Measurements from ENCODE around the gene GSE1. TPM values are rescaled to one million over a fixed set of nuclear protein-coding genes. Genes with fewer than 3 reads are reported as not detected.
A peak's percentile ranks its signal among the peaks of the same experiment; 100 is the strongest.

GSE1 gene
- total RNA-seq, 3 donors from 2014 or later, result 52.3 to 105 (median 60.7) TPM

DNA sequence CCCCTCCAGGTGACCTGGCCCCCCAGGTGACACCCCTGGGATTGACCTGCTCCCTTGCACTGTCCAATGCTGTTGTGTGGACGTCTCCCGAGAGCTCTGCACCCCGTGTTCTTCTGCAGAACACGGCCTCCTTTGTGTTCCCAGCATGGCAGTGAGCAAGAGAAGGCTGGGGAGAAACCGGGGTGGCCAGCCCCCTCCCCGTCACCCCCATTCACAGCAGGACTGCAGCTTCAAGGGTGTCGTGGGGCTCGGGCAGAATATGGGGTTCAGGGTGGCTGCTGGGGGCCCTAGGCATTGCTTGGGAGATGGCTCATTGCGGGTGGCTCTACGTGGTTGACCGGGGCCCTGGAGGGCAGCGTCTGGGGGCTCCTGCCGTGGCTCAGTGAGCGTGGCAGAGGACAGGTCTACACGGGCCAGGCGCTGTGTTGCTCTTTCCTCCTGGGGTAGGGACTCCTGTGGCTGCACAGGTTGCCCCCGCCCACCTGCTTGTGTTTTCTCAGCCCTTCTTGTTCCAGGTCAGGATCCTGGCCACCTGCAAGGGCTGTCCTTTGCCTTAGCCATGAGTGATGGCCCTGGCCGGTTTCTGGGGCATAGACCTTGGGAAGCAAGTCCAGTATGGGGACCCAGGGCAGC lies 12.5 kb downstream of the GSE1 start:
- no peak for DNase-seq (ENCODE audit: low spot score in 2 of 2)
- Histone ChIP-seq H3K27ac (no peak overlapping the region), H3K4me1 (peaks cover 0 to 11% of the 10 kb centered on the region in 2 donors), H3K4me3 (no peak overlapping the region), H3K9me3 (peaks cover 3 to 8% of the 10 kb centered on the region in 2 donors), H3K27me3 (no peaks in the 10 kb centered on the region), H3K36me3 (no peaks in the 10 kb centered on the region)
- intact Hi-C loops (cut with DNase I; ENCODE audit: low total_unique reads), result no loop called here
- TF ChIP-seq, protein P1, sequence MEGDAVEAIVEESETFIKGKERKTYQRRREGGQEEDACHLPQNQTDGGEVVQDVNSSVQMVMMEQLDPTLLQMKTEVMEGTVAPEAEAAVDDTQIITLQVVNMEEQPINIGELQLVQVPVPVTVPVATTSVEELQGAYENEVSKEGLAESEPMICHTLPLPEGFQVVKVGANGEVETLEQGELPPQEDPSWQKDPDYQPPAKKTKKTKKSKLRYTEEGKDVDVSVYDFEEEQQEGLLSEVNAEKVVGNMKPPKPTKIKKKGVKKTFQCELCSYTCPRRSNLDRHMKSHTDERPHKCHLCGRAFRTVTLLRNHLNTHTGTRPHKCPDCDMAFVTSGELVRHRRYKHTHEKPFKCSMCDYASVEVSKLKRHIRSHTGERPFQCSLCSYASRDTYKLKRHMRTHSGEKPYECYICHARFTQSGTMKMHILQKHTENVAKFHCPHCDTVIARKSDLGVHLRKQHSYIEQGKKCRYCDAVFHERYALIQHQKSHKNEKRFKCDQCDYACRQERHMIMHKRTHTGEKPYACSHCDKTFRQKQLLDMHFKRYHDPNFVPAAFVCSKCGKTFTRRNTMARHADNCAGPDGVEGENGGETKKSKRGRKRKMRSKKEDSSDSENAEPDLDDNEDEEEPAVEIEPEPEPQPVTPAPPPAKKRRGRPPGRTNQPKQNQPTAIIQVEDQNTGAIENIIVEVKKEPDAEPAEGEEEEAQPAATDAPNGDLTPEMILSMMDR (IDR thresholded peaks at IDR 0.05), result no peak
- no peak for TF ChIP-seq POLR2A (IDR thresholded peaks at IDR 0.05)
- TF ChIP-seq POLR2AphosphoS5 (IDR thresholded peaks at IDR 0.05), result no peak

DNA sequence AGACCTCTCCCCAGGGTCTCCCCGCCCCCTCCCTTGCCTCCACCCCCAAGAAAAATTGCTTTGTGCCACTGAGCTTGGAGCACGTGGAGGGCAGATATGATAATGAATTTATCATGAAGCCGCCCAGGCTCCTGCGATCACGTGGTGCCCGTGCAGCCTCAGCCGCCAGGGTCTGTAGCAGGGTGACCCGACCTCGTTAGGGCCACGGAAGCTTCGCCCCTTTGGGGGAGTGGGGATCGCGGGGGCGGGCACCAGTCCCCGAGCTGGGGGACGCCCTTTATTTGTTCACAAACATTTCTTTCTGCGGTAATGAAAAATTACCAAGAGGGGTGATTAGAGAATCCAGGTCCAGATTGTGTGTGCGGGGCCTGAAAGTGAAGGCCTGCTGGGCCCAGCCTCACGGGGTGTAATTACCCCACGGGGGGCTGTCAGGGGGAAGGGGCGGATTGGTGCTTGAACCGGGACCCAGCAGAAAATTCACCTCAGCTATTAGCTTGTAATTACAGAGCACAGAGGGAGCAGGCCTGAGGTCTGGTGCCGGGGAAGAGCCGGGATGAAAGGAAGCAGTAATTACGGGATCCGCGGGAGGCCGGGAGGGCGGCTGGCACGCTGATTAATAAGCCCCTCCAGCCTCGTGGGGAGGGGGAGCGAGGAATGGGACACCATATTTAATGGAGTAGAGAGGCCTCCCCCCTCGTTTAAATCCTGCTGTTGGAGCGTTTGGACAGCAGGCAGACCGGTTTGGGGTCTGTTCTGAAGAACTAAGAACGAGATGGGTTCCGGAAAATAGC lies 13.3 kb downstream of the GSE1 start:
- Histone ChIP-seq H3K9me3 (peaks cover 3 to 8% of the 10 kb centered on the region in 2 donors), H3K27ac (no peak overlapping the region), H3K36me3 (no peaks in the 10 kb centered on the region), H3K4me1 (peaks cover 0 to 10% of the 10 kb centered on the region in 2 donors), H3K27me3 (no peaks in the 10 kb centered on the region), H3K4me3 (peak overlapping the region in 1 of 3 donors; percentile 21)
- no peak for TF ChIP-seq POLR2AphosphoS5 (IDR thresholded peaks at IDR 0.05)
- no peak for TF ChIP-seq POLR2A (IDR thresholded peaks at IDR 0.05)
- TF ChIP-seq, protein P1 (IDR thresholded peaks at IDR 0.05), result no peak
- no peak for DNase-seq (ENCODE audit: low spot score in 2 of 2)
- intact Hi-C loops (cut with DNase I; ENCODE audit: low total_unique reads), result no loop called here

DNA sequence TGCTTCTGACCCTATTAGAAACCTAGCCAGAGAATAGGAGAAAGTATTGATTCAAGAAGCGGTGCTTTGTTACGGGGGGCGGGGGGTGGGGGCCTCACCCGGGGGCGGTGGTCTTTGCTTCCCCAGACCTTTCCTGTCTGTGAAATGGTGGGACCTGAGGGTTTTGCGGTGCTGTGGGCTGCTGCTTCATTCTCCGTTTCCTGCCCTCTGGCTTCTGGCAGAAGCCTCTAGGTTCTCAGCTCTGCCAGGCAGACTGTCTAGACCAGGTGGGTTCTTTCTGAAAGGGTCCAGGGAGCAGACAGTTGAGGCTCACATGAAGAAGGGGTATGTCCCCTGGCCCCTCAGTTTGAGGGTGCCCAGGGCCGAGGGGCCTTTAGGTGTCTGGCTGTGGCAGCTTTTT lies 14.0 kb downstream of the GSE1 start:
- intact Hi-C loops (cut with DNase I; ENCODE audit: low total_unique reads), result no loop called here
- DNase-seq (ENCODE audit: low spot score in 2 of 2), result no peak
- H3K4me3 ChIP-seq, result no peak overlapping the region
- H3K9me3 ChIP-seq, result peaks cover 3 to 8% of the 10 kb centered on the region in 2 donors
- no peak for TF ChIP-seq POLR2A (IDR thresholded peaks at IDR 0.05)
- TF ChIP-seq POLR2AphosphoS5 (IDR thresholded peaks at IDR 0.05), result no peak
- TF ChIP-seq, protein P1 (IDR thresholded peaks at IDR 0.05), result no peak
- no peaks in the 10 kb centered on the region for H3K27me3 ChIP-seq
- H3K4me1 ChIP-seq, result peaks cover 0 to 5% of the 10 kb centered on the region in 2 donors
- H3K27ac ChIP-seq, result no peak overlapping the region
- H3K36me3 ChIP-seq, result no peaks in the 10 kb centered on the region

DNA sequence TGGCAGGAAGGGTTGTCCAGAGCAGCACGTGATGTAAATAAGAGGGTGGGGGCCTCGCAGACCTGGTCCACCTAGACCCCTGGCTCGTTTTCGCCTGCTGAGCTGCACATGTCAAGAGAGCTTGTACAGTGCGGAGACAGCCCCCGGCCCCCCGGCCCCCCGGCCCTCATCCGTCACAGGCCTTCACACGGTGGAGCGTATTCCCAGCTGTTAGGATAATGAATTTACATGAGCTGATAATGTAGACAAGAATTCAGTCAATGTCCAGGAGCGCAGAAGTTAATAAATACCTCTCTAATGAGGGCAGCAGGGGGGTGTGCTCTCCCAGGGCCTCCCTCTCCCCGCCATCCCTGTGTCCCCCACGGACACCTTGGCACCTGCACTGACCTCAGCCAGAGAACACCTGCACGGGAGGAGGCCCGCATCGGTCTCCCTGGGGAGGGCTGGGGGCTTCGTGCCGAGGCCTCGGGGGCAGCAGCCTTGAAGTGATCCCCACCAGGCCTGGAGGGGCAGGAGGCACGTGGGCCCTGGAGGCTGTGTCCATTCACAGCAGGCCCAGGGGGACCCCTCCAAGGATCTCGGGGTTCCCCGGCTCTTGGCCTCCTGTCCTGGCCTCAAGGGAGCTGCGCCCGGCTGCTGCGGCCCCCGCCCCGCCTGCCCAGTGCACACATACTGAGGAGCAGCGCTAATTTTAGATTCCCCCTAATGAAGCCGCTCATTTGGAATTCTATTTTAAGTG lies 14.6 kb downstream of the GSE1 start:
- Histone ChIP-seq H3K27ac (no peak overlapping the region), H3K27me3 (no peaks in the 10 kb centered on the region), H3K36me3 (no peaks in the 10 kb centered on the region), H3K4me1 (peaks cover 0 to 5% of the 10 kb centered on the region in 2 donors), H3K9me3 (peaks cover 3 to 8% of the 10 kb centered on the region in 2 donors), H3K4me3 (no peak overlapping the region)
- intact Hi-C loops (cut with DNase I; ENCODE audit: low total_unique reads), result no loop called here
- DNase-seq (ENCODE audit: low spot score in 2 of 2), result no peak
- TF ChIP-seq, protein P1 (IDR thresholded peaks at IDR 0.05), result no peak
- TF ChIP-seq POLR2A (IDR thresholded peaks at IDR 0.05) (no peak), POLR2AphosphoS5 (IDR thresholded peaks at IDR 0.05) (no peak)

DNA sequence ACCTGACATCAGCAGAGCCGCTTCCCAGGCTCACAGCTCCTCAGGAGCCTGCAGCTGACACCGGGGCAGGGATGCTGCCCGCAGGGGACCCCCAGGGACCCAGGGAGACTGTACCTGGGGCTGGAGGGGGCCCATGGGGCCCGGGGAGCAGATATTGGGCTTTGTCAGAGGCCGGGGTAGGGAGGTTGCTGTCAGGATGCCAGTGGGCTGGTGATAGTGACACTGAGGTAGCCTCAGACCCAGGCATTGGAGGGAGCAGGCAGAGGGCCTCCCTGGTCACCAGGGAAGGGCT lies 15.1 kb downstream of the GSE1 start:
- Histone ChIP-seq H3K4me3 (no peak overlapping the region), H3K27ac (no peak overlapping the region), H3K4me1 (peaks cover 0 to 5% of the 10 kb centered on the region in 2 donors), H3K27me3 (no peaks in the 10 kb centered on the region), H3K9me3 (peaks cover 3 to 8% of the 10 kb centered on the region in 2 donors), H3K36me3 (no peaks in the 10 kb centered on the region)
- intact Hi-C loops (cut with DNase I; ENCODE audit: low total_unique reads), result no loop called here
- no peak for DNase-seq (ENCODE audit: low spot score in 2 of 2)
- TF ChIP-seq POLR2A (IDR thresholded peaks at IDR 0.05), result no peak
- no peak for TF ChIP-seq POLR2AphosphoS5 (IDR thresholded peaks at IDR 0.05)
- TF ChIP-seq, protein P1 (IDR thresholded peaks at IDR 0.05), result no peak

All from breast epithelium (tissue), 4 donors.